Endothelial cell of umbilical vein (primary cell): Measurements from ENCODE around the gene TEX19. TPM values are rescaled to one million over a fixed set of nuclear protein-coding genes. Genes with fewer than 3 reads are reported as not detected.

Experiments
- BruUV-seq: library from RNA; stranded (reverse); fragments of 400-500 nt; replicated peaks from 2 replicates; lab custom pipeline; 2021; lab: Mats Ljungman, UMichigan
- CTCF ChIA-PET: fragments of 300-600, 350-600 bp; sonication (Branson Sonifier 250); formaldehyde crosslinking; loops from one replicate; lab custom pipeline; 2021; ENCODE audit warnings: antibody characterized with exemption, inconsistent platforms; lab: Charles Lee
- POLR2A ChIA-PET: fragments of 300-600, 350-600 bp; sonication (Branson Sonifier 250); formaldehyde crosslinking; loops from one replicate; lab custom pipeline; 2021; ENCODE audit warnings: antibody characterized with exemption, inconsistent platforms; lab: Charles Lee
- DNase-seq: peaks from one replicate; pipeline ENCODE4 v3.0.0-alpha.2; 2011; ENCODE audit warnings: low read depth, low spot score
- FAIRE-seq: peaks from 2 replicates; lab custom pipeline; 2011; peaks lifted over from hg19 to GRCh38; lab: Jason Lieb, UNC
- H2AFZ ChIP-seq: 2 replicates; pipeline ENCODE4 v1.6.0; 2012; ENCODE audit warnings: low read depth, low read length, control low read depth, inconsistent platforms
- H3K27ac ChIP-seq: 2 replicates; pipeline ENCODE4 v1.5.1; 2011; ENCODE audit warnings: low read depth, mild to moderate bottlenecking, control low read depth, low read length, moderate library complexity; ENCODE audit not compliant: insufficient read depth
- H3K27me3 ChIP-seq, 2 experiments: 2 replicates each; pipeline versions ENCODE4 v1.6.0 to v1.6.1; 2011; ENCODE audit warnings: low read length in 2 of 2, mixed read lengths in 1 of 2; ENCODE audit not compliant: control insufficient read depth in 2 of 2, insufficient read depth in 2 of 2
- H3K36me3 ChIP-seq, 2 experiments: 2 replicates in 1 of 2; 3 replicates in 1 of 2; pipeline ENCODE4 v1.5.1; 2011; ENCODE audit warnings: low read length in 2 of 2, mild to moderate bottlenecking in 1 of 2, moderate library complexity in 1 of 2; ENCODE audit not compliant: control insufficient read depth in 2 of 2, insufficient read depth in 2 of 2; ENCODE audit errors: extremely low read depth in 1 of 2
- H3K4me1 ChIP-seq: 3 replicates; pipeline ENCODE4 v1.5.1; 2011; ENCODE audit warnings: mild to moderate bottlenecking, low read length; ENCODE audit not compliant: control insufficient read depth, insufficient read depth; ENCODE audit errors: extremely low read depth
- H3K4me2 ChIP-seq: 2 replicates; pipeline ENCODE4 v1.6.1; 2011; ENCODE audit warnings: low read length, control low read depth, mixed read lengths; ENCODE audit not compliant: insufficient read depth
- H3K4me3 ChIP-seq, 3 experiments: fragments of 200-600 bp in 1 of 3; sonication (generic), shearing (Covaris generic) in 1 of 3; replicated peaks in 1 of 3; 2 replicates each; pipeline ENCODE4 v1.5.1; 2011 to 2016; ENCODE audit warnings: control low read depth in 3 of 3, low read length in 3 of 3, mild to moderate bottlenecking in 2 of 3, inconsistent platforms in 1 of 3, low read depth in 1 of 3, moderate library complexity in 1 of 3; ENCODE audit not compliant: insufficient read depth in 1 of 3
- H3K79me2 ChIP-seq: 2 replicates; pipeline ENCODE4 v1.6.0; 2012; ENCODE audit warnings: low read length, inconsistent platforms; ENCODE audit not compliant: control insufficient read depth, insufficient read depth
- H3K9ac ChIP-seq: replicated peaks from 2 replicates; pipeline ENCODE3; 2011; ENCODE audit warnings: low read length, control low read depth; ENCODE audit not compliant: insufficient read depth; ENCODE audit errors: extremely low read depth
- H3K9me1 ChIP-seq: replicated peaks from 3 replicates; pipeline ENCODE4 v1.6.0; 2011; ENCODE audit warnings: mild to moderate bottlenecking, low read length; ENCODE audit not compliant: control insufficient read depth, insufficient read depth; ENCODE audit errors: extremely low read depth
- H3K9me3 ChIP-seq: replicated peaks from 2 replicates; pipeline ENCODE4 v1.5.1; 2012; ENCODE audit warnings: low read length, inconsistent platforms; ENCODE audit not compliant: control insufficient read depth, insufficient read depth
- H4K20me1 ChIP-seq: replicated peaks from 2 replicates; pipeline ENCODE3; 2011; ENCODE audit warnings: mild to moderate bottlenecking, low read length; ENCODE audit not compliant: control insufficient read depth, insufficient read depth; ENCODE audit errors: extremely low read depth
- EZH2 ChIP-seq: IDR thresholded peaks from 2 replicates; pipeline ENCODE4 v1.6.1; 2012; ENCODE audit warnings: borderline replicate concordance, low read depth, mild to moderate bottlenecking, moderate library complexity, low read length, inconsistent platforms; ENCODE audit not compliant: severe bottlenecking
- FOS ChIP-seq: IDR thresholded peaks from 2 replicates; pipeline ENCODE4 v1.6.1; 2011; ENCODE audit warnings: mild to moderate bottlenecking, low read length, moderate library complexity, borderline replicate concordance; ENCODE audit not compliant: insufficient read depth
- GATA2 ChIP-seq: IDR thresholded peaks from 2 replicates; pipeline ENCODE4 v1.7.0; 2011; ENCODE audit warnings: low read depth, mild to moderate bottlenecking, moderate library complexity, mixed read lengths, low read length; ENCODE audit not compliant: insufficient read length, insufficient read depth
- JUN ChIP-seq: IDR thresholded peaks from 2 replicates; pipeline ENCODE4 v1.6.1; 2011; ENCODE audit warnings: borderline replicate concordance, low read depth; ENCODE audit not compliant: insufficient read length, insufficient read depth
- MYC ChIP-seq: IDR thresholded peaks from one replicate; pipeline ENCODE4 v1.6.1; 2011; ENCODE audit warnings: mild to moderate bottlenecking, low read depth, low read length
- POLR2A ChIP-seq: IDR thresholded peaks from 2 replicates; pipeline ENCODE4 v1.6.1; 2012; ENCODE audit warnings: low read depth, mild to moderate bottlenecking, control low read depth, low read length
- POLR2AphosphoS5 ChIP-seq: IDR thresholded peaks from 2 replicates; pipeline ENCODE4 v1.6.1; 2012; ENCODE audit warnings: low read depth, mild to moderate bottlenecking, control low read depth, low read length, moderate library complexity; ENCODE audit not compliant: insufficient read depth
- dilution Hi-C: fragments of 300-500 bp; cut with MboI; formaldehyde crosslinking; loops from one replicate; pipeline ENCODE4 v1.15.0; 2019; ENCODE audit warnings: low sequenced_read_pairs; ENCODE audit not compliant: extremely low pct_ligation_motif_present
- intact Hi-C: fragments of 100-400 bp; cut with micrococcal nuclease; formaldehyde crosslinking; loops from one replicate; pipeline ENCODE4 v1.10.0; 2022
- polyA plus RNA-seq, 4 experiments: library from polyadenylated mRNA; depleted of rRNA in 3 of 4; stranded (reverse) in 3 of 4; unstranded in 1 of 4; fragments of >200 nt; gene quantifications; 2 replicates each; pipeline versions ENCODE4 v1.2.1 to v1.2.3, GENCODE V29; 2011 to 2012; ENCODE audit warnings: missing spikeins in 1 of 4
- total RNA-seq: library from RNA; stranded (reverse); gene quantifications from 2 replicates; pipeline ENCODE4 v1.2.3, GENCODE V29; 2021
- TF ChIP-seq, protein P1 (sequence below): IDR thresholded peaks from 2 replicates; pipeline ENCODE4 v1.6.1; 2011; ENCODE audit not compliant: insufficient read depth, insufficient read length
- TF ChIP-seq, protein P2 (sequence below), 2 donors: IDR thresholded peaks; 1 replicate in 1 of 2; 2 replicates in 1 of 2; pipeline ENCODE4 v1.5.1; 2011; ENCODE audit warnings: low read length in 2 of 2, mild to moderate bottlenecking in 2 of 2, moderate library complexity in 2 of 2, control low read depth in 1 of 2, inconsistent platforms in 1 of 2, low read depth in 1 of 2; ENCODE audit not compliant: insufficient read depth in 1 of 2; ENCODE audit errors: extremely low read depth in 1 of 2

TEX19 gene
- total and polyA plus RNA-seq, 2 donors (not counting 3 experiments of a cell fraction or from before 2014, with no cell fraction given) = 0.06 TPM; not detected in 1

DNA sequence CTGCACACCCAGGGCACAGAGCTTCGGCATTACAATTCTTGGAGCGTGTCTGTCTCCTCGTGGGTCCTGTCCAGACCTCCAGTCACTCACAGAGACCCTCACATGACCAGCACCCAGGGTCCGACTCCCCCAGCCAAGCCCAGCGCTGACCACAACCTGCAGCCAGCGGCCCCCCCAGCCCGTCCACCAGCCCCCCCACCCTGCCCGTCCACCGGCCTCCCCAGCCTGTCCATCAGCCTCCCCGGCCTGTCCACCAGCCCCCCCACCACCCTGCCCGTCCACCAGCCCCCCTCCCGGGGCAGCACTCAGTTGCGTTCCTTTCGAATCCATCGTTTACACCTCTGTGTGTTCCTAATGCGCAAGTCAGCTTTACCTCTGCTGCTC lies 31.3 kb upstream of the TEX19 start:
- FAIRE-seq (no peak), DNase-seq (no peak)
- Histone ChIP-seq H3K27me3 (no peaks in the 10 kb centered on the region), H3K9me3 (no peaks in the 10 kb centered on the region), H3K4me1 (no peaks in the 10 kb centered on the region), H3K4me3 (no peak overlapping the region), H2AFZ (no peak overlapping the region), H3K4me2 (no peak overlapping the region), H3K27ac (no peak overlapping the region), H3K9me1 (no peaks in the 10 kb centered on the region), H3K9ac (no peak overlapping the region), H4K20me1 (no peaks in the 10 kb centered on the region), H3K36me3 (no peaks in the 10 kb centered on the region), H3K79me2 (no peaks in the 10 kb centered on the region)
- POLR2A ChIA-PET = no interaction called here
- no TSS peak for BruUV-seq
- CTCF ChIA-PET = no interaction called here
- dilution Hi-C loops = no loop called here
- TF ChIP-seq EZH2 = no peak
- TF ChIP-seq, protein P1, sequence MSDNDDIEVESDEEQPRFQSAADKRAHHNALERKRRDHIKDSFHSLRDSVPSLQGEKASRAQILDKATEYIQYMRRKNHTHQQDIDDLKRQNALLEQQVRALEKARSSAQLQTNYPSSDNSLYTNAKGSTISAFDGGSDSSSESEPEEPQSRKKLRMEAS = no peak
- TF ChIP-seq, protein P2, sequence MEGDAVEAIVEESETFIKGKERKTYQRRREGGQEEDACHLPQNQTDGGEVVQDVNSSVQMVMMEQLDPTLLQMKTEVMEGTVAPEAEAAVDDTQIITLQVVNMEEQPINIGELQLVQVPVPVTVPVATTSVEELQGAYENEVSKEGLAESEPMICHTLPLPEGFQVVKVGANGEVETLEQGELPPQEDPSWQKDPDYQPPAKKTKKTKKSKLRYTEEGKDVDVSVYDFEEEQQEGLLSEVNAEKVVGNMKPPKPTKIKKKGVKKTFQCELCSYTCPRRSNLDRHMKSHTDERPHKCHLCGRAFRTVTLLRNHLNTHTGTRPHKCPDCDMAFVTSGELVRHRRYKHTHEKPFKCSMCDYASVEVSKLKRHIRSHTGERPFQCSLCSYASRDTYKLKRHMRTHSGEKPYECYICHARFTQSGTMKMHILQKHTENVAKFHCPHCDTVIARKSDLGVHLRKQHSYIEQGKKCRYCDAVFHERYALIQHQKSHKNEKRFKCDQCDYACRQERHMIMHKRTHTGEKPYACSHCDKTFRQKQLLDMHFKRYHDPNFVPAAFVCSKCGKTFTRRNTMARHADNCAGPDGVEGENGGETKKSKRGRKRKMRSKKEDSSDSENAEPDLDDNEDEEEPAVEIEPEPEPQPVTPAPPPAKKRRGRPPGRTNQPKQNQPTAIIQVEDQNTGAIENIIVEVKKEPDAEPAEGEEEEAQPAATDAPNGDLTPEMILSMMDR (IDR thresholded peaks at IDR 0.05; ENCODE audit: extremely low read depth in 1 of 2, insufficient read depth in 1 of 2, low read depth in 1 of 2, low read length in 2 of 2) = no peak
- TF ChIP-seq GATA2 = no peak
- no peak for TF ChIP-seq MYC
- no peak for TF ChIP-seq POLR2A
- no peak for TF ChIP-seq JUN
- no peak for TF ChIP-seq POLR2AphosphoS5
- no peak for TF ChIP-seq FOS
- intact Hi-C loops = no loop called here
